ENCODE results near the gene PRKAG2.

GRCh38 chr7:151792636-151793035 is 84.3 kb downstream of the PRKAG2 start:
- no peak for TF ChIP-seq POLR2A (IDR thresholded peaks at IDR 0.05)
- no peak for TF ChIP-seq CTCF (IDR thresholded peaks at IDR 0.05)
